GM10266 (cell line): Measurements from ENCODE around the gene AGBL1.

ENCODE experiments used
- DNase-seq: peaks from one replicate; pipeline ENCODE4 v3.0.0; 2012; ENCODE audit errors: extremely low spot score
- TF ChIP-seq, protein P1 (sequence below): IDR thresholded peaks from 2 replicates; pipeline ENCODE4 v1.5.1; 2012; ENCODE audit warnings: mild to moderate bottlenecking, low read depth; ENCODE audit not compliant: control insufficient read depth, insufficient read depth; ENCODE audit errors: missing control alignments

The AGBL1 gene

DNA sequence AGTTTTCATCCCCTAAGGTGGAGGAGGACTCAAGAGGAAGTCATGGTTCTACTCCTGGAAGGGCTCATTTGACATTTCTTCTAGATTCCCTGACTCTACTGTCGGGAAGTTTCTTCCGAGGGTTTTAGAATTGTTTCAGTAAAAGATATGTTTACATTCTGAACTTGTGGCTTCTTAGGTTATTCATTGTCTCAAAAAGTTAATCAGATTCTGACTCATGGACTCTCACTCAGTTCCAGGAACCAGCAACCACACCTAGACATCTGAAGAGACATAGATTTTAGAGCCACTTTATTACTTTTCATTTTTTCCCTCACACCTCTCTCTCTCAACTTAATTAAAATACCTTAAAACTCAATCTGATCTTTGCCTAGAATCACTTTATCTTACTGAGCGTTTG is 862.6 kb downstream of the AGBL1 start:
- TF ChIP-seq, protein P1, sequence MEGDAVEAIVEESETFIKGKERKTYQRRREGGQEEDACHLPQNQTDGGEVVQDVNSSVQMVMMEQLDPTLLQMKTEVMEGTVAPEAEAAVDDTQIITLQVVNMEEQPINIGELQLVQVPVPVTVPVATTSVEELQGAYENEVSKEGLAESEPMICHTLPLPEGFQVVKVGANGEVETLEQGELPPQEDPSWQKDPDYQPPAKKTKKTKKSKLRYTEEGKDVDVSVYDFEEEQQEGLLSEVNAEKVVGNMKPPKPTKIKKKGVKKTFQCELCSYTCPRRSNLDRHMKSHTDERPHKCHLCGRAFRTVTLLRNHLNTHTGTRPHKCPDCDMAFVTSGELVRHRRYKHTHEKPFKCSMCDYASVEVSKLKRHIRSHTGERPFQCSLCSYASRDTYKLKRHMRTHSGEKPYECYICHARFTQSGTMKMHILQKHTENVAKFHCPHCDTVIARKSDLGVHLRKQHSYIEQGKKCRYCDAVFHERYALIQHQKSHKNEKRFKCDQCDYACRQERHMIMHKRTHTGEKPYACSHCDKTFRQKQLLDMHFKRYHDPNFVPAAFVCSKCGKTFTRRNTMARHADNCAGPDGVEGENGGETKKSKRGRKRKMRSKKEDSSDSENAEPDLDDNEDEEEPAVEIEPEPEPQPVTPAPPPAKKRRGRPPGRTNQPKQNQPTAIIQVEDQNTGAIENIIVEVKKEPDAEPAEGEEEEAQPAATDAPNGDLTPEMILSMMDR = no peak
- DNase-seq = no peak

GRCh38 chr15:86948719-86949118 is 869.0 kb downstream of the AGBL1 start:
- TF ChIP-seq, protein P1 = no peak
- no peak for DNase-seq

DNA sequence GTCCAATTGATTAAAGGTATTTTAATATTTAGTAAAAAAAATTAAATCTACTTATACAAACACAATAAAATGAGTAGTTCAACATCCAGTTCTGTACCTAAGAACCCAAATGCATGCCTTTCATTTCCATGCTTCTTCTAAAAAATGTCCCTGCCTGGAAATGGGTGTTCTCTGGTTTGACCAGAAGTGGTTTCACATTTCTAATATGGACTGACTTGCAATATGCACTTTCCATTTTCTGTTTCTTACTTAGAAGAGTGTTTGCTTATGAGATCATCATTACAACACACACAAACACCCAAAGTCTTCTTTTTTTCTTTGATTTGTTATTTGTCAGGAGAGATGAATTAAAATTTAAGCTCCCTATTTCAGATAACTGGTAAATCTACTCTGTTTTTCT is 879.6 kb downstream of the AGBL1 start:
- DNase-seq = no peak
- TF ChIP-seq, protein P1 = no peak

DNA sequence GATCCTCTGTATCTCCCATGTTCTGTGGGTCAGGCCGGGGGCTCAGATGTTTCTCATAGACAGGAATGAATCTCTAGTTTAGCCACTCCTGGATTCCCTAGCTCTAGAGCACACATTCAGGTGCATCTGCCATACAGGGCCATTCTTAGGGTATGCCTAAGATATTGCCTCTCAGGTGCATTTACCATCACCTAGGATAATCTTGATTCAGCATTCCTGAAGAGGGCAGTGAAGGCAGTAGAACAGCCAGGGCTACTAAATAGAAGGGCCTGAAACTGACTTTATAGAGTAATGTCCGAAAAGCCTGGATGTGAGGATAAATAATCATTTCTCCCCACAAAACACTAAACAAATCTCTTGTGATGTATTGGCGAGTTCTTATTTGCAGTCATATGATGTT is 882.0 kb downstream of the AGBL1 start:
- DNase-seq = no peak
- TF ChIP-seq, protein P1 = no peak

GRCh38 chr15:86964271-86964670 is 884.6 kb downstream of the AGBL1 start:
- TF ChIP-seq, protein P1 = no peak
- no peak for DNase-seq

GRCh38 chr15:86968244-86968643 is 888.6 kb downstream of the AGBL1 start:
- DNase-seq = no peak
- TF ChIP-seq, protein P1 = no peak

DNA sequence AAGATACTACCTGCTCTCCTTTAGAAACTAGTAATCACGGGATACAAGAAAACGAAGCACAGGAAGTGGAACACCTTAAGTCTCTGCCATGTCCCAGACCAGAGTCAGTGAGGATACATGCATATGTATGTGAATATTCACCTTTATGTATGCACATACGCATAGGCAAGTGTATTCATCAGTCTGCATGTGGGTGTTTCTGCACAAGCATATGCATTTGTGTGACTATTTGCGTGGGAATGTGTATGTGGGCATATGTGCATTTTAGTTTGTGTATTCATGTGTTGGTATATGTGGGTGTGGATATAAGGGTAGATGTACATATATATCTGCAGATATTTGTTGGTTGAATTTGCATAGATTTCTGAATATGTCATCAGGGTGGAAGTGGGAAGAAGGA is 889.7 kb downstream of the AGBL1 start:
- TF ChIP-seq, protein P1 = no peak
- no peak for DNase-seq
